ENCODE data around the gene BMPR1A.

DNA sequence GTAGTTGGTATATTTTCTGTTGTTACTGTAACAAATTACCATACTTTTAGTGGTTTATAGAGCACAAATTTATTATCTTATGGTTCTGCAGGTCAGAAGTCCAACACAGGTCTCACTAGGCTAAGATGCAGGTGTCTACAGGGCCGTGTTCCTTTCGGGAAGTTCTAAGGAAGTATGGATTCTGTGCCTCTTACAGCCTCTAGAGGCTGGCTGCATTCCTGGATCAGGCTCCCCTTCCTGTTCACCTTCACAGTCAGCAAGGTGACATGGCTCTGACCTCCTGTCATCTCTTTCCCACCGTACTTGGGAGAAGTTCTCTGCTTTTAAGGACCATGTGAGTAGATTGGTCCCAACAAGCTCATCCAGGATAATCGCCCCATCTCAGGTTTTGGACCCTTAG, 37.3 kb downstream of the BMPR1A start:
- TF ChIP-seq, protein P1, sequence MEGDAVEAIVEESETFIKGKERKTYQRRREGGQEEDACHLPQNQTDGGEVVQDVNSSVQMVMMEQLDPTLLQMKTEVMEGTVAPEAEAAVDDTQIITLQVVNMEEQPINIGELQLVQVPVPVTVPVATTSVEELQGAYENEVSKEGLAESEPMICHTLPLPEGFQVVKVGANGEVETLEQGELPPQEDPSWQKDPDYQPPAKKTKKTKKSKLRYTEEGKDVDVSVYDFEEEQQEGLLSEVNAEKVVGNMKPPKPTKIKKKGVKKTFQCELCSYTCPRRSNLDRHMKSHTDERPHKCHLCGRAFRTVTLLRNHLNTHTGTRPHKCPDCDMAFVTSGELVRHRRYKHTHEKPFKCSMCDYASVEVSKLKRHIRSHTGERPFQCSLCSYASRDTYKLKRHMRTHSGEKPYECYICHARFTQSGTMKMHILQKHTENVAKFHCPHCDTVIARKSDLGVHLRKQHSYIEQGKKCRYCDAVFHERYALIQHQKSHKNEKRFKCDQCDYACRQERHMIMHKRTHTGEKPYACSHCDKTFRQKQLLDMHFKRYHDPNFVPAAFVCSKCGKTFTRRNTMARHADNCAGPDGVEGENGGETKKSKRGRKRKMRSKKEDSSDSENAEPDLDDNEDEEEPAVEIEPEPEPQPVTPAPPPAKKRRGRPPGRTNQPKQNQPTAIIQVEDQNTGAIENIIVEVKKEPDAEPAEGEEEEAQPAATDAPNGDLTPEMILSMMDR (IDR thresholded peaks at IDR 0.05; ENCODE audit: low read depth, low read length) = no peak
- no peak for TF ChIP-seq EZH2phosphoT487 (IDR thresholded peaks at IDR 0.05; ENCODE audit: low read depth)

All from OCI-LY3 (cell line).